Choroid plexus epithelial cell (primary cell): ENCODE measurements around the gene SLC44A5.

Experiments used
- DNase-seq: peaks from one replicate; pipeline ENCODE4 v3.0.0-alpha.2; 2010; ENCODE audit warnings: low read depth
- H3K4me3 ChIP-seq: 2 replicates; pipeline ENCODE4 v1.5.1; 2011; ENCODE audit warnings: low read depth, mild to moderate bottlenecking, control low read depth, low read length, moderate library complexity
- TF ChIP-seq, protein P1 (sequence below): conservative IDR thresholded peaks from 2 replicates; pipeline ENCODE4 v1.5.1; 2011; ENCODE audit warnings: low read depth, mild to moderate bottlenecking, control low read depth, inconsistent platforms, low read length, moderate library complexity

Gene SLC44A5

DNA sequence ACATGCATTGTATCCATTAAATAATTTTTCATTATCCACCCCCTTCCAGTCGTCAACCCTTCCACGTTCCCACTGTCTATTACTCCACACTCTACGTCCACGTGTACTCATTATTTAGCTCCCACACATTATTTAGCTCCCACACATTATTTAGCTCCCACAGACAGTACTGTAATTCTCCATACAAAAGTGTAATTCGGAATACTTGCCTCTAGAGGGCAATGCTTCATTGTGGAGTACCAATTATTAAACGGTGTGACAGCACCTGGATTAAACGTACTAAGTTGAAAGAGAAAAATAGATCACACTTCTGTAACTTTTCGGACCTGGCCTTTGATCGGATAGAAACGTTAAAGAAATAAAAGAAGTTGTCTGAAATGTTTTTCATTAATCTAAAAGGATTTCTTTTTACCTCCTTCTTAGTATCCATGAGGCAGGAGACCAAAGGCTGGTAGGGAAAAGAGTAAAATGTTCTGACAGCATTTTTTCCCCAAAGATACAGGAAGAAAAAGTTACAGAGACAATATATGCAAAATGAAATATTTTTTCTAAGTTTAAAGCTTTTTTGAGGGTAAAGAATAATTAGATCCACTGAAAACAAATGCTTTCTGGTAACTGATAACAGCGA is 377.5 kb downstream of the SLC44A5 start:
- H3K4me3 ChIP-seq, result no peak overlapping the region
- TF ChIP-seq, protein P1, sequence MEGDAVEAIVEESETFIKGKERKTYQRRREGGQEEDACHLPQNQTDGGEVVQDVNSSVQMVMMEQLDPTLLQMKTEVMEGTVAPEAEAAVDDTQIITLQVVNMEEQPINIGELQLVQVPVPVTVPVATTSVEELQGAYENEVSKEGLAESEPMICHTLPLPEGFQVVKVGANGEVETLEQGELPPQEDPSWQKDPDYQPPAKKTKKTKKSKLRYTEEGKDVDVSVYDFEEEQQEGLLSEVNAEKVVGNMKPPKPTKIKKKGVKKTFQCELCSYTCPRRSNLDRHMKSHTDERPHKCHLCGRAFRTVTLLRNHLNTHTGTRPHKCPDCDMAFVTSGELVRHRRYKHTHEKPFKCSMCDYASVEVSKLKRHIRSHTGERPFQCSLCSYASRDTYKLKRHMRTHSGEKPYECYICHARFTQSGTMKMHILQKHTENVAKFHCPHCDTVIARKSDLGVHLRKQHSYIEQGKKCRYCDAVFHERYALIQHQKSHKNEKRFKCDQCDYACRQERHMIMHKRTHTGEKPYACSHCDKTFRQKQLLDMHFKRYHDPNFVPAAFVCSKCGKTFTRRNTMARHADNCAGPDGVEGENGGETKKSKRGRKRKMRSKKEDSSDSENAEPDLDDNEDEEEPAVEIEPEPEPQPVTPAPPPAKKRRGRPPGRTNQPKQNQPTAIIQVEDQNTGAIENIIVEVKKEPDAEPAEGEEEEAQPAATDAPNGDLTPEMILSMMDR, result peak; percentile 63
- peak; percentile 48 for DNase-seq

- no peak overlapping the region for H3K4me3 ChIP-seq
- no peak for DNase-seq
- TF ChIP-seq, protein P1, result no peak
These were observed 390.8 kb downstream of the SLC44A5 start for GRCh38 chr1:75220072-75220471.

- no peak overlapping the region for H3K4me3 ChIP-seq
- no peak for DNase-seq
- TF ChIP-seq, protein P1, result no peak
These were observed 396.9 kb downstream of the SLC44A5 start for GRCh38 chr1:75214017-75214416.

- TF ChIP-seq, protein P1, result no peak
- no peak overlapping the region for H3K4me3 ChIP-seq
- DNase-seq, result no peak
These were observed 399.3 kb downstream of the SLC44A5 start for GRCh38 chr1:75211648-75212047.

- DNase-seq, result no peak
- TF ChIP-seq, protein P1, result no peak
- H3K4me3 ChIP-seq, result no peak overlapping the region
These were observed 402.1 kb downstream of the SLC44A5 start for GRCh38 chr1:75208862-75209261.

GRCh38 chr1:75203415-75204277 is 407.3 kb downstream of the SLC44A5 start:
- TF ChIP-seq, protein P1, result peak; percentile 71
- peak; percentile 69 for DNase-seq
- no peak overlapping the region for H3K4me3 ChIP-seq
